ENCODE data around the gene TLR10. TPM values are rescaled to one million over a fixed set of nuclear protein-coding genes. Genes with fewer than 3 reads are reported as not detected.

TLR10 gene
- total and polyA plus RNA-seq, 5 donors from 2014 or later: 0.20 to 0.44 (median 0.31) TPM; not detected in 2

GRCh38 chr4:38751341-38752010 lies 31.3 kb downstream of the TLR10 start:
- Histone ChIP-seq H3K27ac (ENCODE audit: insufficient read depth, low read length, poor library complexity, severe bottlenecking) (no peak overlapping the region), H3K4me1 (ENCODE audit: control insufficient read depth, insufficient read depth, low read length, poor library complexity, severe bottlenecking) (peaks cover 4% of the 10 kb centered on the region), H3K4me3 (ENCODE audit: low read depth, low read length) (no peak overlapping the region), H3K27me3 (ENCODE audit: control insufficient read depth, insufficient read depth, low read length) (no peaks in the 10 kb centered on the region), H3K36me3 (ENCODE audit: control insufficient read depth, insufficient read depth, low read length) (no peaks in the 10 kb centered on the region), H3K9me3 (ENCODE audit: control insufficient read depth in 2 of 2, low read length in 2 of 2) (peaks cover 4 to 16% of the 10 kb centered on the region in 2 experiments)
- H3K27me3 Mint-ChIP-seq: peaks cover 11% of the 10 kb centered on the region
- H3K36me3 Mint-ChIP-seq: peaks cover 13% of the 10 kb centered on the region
- ATAC-seq (ENCODE audit: low read depth in 2 of 2) (no peak), DNase-seq (no peak)
- H3K9me3 Mint-ChIP-seq: peaks cover 0 to 18% (median 6%) of the 10 kb centered on the region in 7 donors
- no peak overlapping the region for H3K27ac Mint-ChIP-seq
- H3K4me1 Mint-ChIP-seq: peaks cover 0 to 6% (median 4%) of the 10 kb centered on the region in 4 donors
- no peak overlapping the region for H3K4me3 Mint-ChIP-seq

GRCh38 chr4:38749336-38749735 lies 33.5 kb downstream of the TLR10 start:
- H3K27ac ChIP-seq (ENCODE audit: insufficient read depth, low read length, poor library complexity, severe bottlenecking): no peak overlapping the region
- no peak overlapping the region for H3K27ac Mint-ChIP-seq
- H3K4me3 Mint-ChIP-seq: no peak overlapping the region
- H3K36me3 Mint-ChIP-seq: peaks cover 13% of the 10 kb centered on the region
- H3K27me3 Mint-ChIP-seq: peaks cover 15% of the 10 kb centered on the region
- peaks cover 0 to 6% (median 4%) of the 10 kb centered on the region in 4 donors for H3K4me1 Mint-ChIP-seq
- H3K9me3 ChIP-seq (ENCODE audit: control insufficient read depth in 2 of 2, low read length in 2 of 2): peaks cover 4 to 17% of the 10 kb centered on the region in 2 experiments
- H3K9me3 Mint-ChIP-seq: peaks cover 0 to 18% (median 6%) of the 10 kb centered on the region in 7 donors
- no peak for DNase-seq
- no peak overlapping the region for H3K4me3 ChIP-seq (ENCODE audit: low read depth, low read length)
- no peak for ATAC-seq (ENCODE audit: low read depth in 2 of 2)
- peaks cover 4% of the 10 kb centered on the region for H3K4me1 ChIP-seq (ENCODE audit: control insufficient read depth, insufficient read depth, low read length, poor library complexity, severe bottlenecking)
- no peaks in the 10 kb centered on the region for H3K27me3 ChIP-seq (ENCODE audit: control insufficient read depth, insufficient read depth, low read length)
- H3K36me3 ChIP-seq (ENCODE audit: control insufficient read depth, insufficient read depth, low read length): no peaks in the 10 kb centered on the region

DNA sequence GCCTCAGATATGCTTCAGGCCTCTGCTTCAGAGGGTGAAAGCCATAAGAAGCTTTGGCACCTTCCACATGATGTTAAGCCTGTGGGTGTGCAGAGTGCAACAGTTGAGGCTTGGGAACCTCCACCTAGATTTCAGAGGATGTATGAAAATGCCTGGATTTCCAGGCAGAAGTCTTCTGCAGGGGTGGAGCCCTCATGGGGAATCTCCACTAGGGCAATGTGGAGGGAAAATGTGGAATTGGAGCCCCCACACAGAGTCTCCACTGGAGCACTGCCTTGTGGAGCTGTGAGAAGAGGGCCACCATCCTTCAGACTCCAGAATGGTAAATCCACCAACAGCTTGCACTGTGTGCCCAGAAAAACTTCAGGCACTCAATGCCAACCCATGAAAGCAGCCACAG lies 35.2 kb downstream of the TLR10 start:
- H3K27me3 ChIP-seq (ENCODE audit: control insufficient read depth, insufficient read depth, low read length): peaks cover under 1% of the 10 kb centered on the region
- Mint-ChIP-seq H3K27ac (no peak overlapping the region), H3K4me3 (no peak overlapping the region), H3K27me3 (peaks cover 20% of the 10 kb centered on the region), H3K9me3 (peaks cover 0 to 18% (median 6%) of the 10 kb centered on the region in 7 donors), H3K36me3 (peaks cover 13% of the 10 kb centered on the region), H3K4me1 (peaks cover 0 to 6% (median 4%) of the 10 kb centered on the region in 4 donors)
- no peak overlapping the region for H3K4me3 ChIP-seq (ENCODE audit: low read depth, low read length)
- H3K9me3 ChIP-seq (ENCODE audit: control insufficient read depth in 2 of 2, low read length in 2 of 2): peaks cover 4 to 17% of the 10 kb centered on the region in 2 experiments
- H3K36me3 ChIP-seq (ENCODE audit: control insufficient read depth, insufficient read depth, low read length): no peaks in the 10 kb centered on the region
- no peak overlapping the region for H3K27ac ChIP-seq (ENCODE audit: insufficient read depth, low read length, poor library complexity, severe bottlenecking)
- peaks cover 4% of the 10 kb centered on the region for H3K4me1 ChIP-seq (ENCODE audit: control insufficient read depth, insufficient read depth, low read length, poor library complexity, severe bottlenecking)
- no peak for ATAC-seq (ENCODE audit: low read depth in 2 of 2)
- DNase-seq: no peak

- Histone ChIP-seq H3K27ac (ENCODE audit: insufficient read depth, low read length, poor library complexity, severe bottlenecking) (no peak overlapping the region), H3K9me3 (ENCODE audit: control insufficient read depth in 2 of 2, low read length in 2 of 2) (peaks cover 7 to 17% of the 10 kb centered on the region in 2 experiments), H3K4me1 (ENCODE audit: control insufficient read depth, insufficient read depth, low read length, poor library complexity, severe bottlenecking) (no peaks in the 10 kb centered on the region), H3K27me3 (ENCODE audit: control insufficient read depth, insufficient read depth, low read length) (peaks cover 6% of the 10 kb centered on the region), H3K4me3 (ENCODE audit: low read depth, low read length) (no peak overlapping the region), H3K36me3 (ENCODE audit: control insufficient read depth, insufficient read depth, low read length) (no peaks in the 10 kb centered on the region)
- peaks cover 0 to 18% (median 6%) of the 10 kb centered on the region in 7 donors for H3K9me3 Mint-ChIP-seq
- peaks cover 24% of the 10 kb centered on the region for H3K27me3 Mint-ChIP-seq
- no peaks in the 10 kb centered on the region for H3K4me1 Mint-ChIP-seq
- H3K4me3 Mint-ChIP-seq: no peak overlapping the region
- ATAC-seq (ENCODE audit: low read depth in 2 of 2) (no peak), DNase-seq (no peak)
- peaks cover 13% of the 10 kb centered on the region for H3K36me3 Mint-ChIP-seq
- H3K27ac Mint-ChIP-seq: no peak overlapping the region
Measured at GRCh38 chr4:38745881-38746280, 36.9 kb downstream of the TLR10 start.

DNA sequence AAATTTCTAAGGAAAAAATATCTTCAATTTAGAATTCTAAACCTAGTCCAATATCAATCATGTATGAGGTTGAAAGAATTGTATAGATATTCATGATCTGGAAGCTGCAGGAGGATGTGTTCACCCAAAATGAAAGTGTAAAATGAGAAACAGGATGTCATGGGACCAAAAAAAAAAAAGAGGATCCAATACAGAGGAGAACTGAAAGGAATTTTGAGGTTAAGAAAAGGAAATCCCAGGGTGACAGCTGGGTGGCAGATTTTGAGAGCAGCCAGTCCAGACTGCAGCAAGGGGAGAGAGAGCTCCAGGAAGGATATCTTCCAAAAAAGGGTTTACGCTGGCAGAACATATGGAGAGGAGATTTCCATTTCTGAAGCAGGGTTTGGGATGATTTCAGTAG lies 38.9 kb downstream of the TLR10 start:
- ATAC-seq (ENCODE audit: low read depth in 2 of 2): no peak
- no peak overlapping the region for H3K4me3 ChIP-seq (ENCODE audit: low read depth, low read length)
- no peaks in the 10 kb centered on the region for H3K4me1 ChIP-seq (ENCODE audit: control insufficient read depth, insufficient read depth, low read length, poor library complexity, severe bottlenecking)
- Mint-ChIP-seq H3K4me1 (no peaks in the 10 kb centered on the region), H3K27ac (no peak overlapping the region), H3K4me3 (no peak overlapping the region), H3K27me3 (peaks cover 24% of the 10 kb centered on the region), H3K36me3 (peaks cover 13% of the 10 kb centered on the region), H3K9me3 (peaks cover 0 to 16% (median 6%) of the 10 kb centered on the region in 7 donors)
- peaks cover 6% of the 10 kb centered on the region for H3K27me3 ChIP-seq (ENCODE audit: control insufficient read depth, insufficient read depth, low read length)
- no peaks in the 10 kb centered on the region for H3K36me3 ChIP-seq (ENCODE audit: control insufficient read depth, insufficient read depth, low read length)
- H3K27ac ChIP-seq (ENCODE audit: insufficient read depth, low read length, poor library complexity, severe bottlenecking): no peak overlapping the region
- DNase-seq: no peak
- H3K9me3 ChIP-seq (ENCODE audit: control insufficient read depth in 2 of 2, low read length in 2 of 2): peaks cover 7 to 17% of the 10 kb centered on the region in 2 experiments

GRCh38 chr4:38740303-38740702 lies 42.5 kb downstream of the TLR10 start:
- peaks cover 0 to 9% (median 0%) of the 10 kb centered on the region in 7 donors for H3K9me3 Mint-ChIP-seq
- no peak overlapping the region for H3K4me3 ChIP-seq (ENCODE audit: low read depth, low read length)
- no peaks in the 10 kb centered on the region for H3K4me1 Mint-ChIP-seq
- no peaks in the 10 kb centered on the region for H3K4me1 ChIP-seq (ENCODE audit: control insufficient read depth, insufficient read depth, low read length, poor library complexity, severe bottlenecking)
- H3K36me3 Mint-ChIP-seq: no peaks in the 10 kb centered on the region
- no peak overlapping the region for H3K4me3 Mint-ChIP-seq
- ATAC-seq (ENCODE audit: low read depth in 2 of 2) (no peak), DNase-seq (no peak)
- H3K27ac Mint-ChIP-seq: no peak overlapping the region
- H3K27me3 ChIP-seq (ENCODE audit: control insufficient read depth, insufficient read depth, low read length): peaks cover 6% of the 10 kb centered on the region
- H3K9me3 ChIP-seq (ENCODE audit: control insufficient read depth in 2 of 2, low read length in 2 of 2): peaks cover 0 to 3% of the 10 kb centered on the region in 2 experiments
- peaks cover 13% of the 10 kb centered on the region for H3K27me3 Mint-ChIP-seq
- no peaks in the 10 kb centered on the region for H3K36me3 ChIP-seq (ENCODE audit: control insufficient read depth, insufficient read depth, low read length)
- no peak overlapping the region for H3K27ac ChIP-seq (ENCODE audit: insufficient read depth, low read length, poor library complexity, severe bottlenecking)

DNA sequence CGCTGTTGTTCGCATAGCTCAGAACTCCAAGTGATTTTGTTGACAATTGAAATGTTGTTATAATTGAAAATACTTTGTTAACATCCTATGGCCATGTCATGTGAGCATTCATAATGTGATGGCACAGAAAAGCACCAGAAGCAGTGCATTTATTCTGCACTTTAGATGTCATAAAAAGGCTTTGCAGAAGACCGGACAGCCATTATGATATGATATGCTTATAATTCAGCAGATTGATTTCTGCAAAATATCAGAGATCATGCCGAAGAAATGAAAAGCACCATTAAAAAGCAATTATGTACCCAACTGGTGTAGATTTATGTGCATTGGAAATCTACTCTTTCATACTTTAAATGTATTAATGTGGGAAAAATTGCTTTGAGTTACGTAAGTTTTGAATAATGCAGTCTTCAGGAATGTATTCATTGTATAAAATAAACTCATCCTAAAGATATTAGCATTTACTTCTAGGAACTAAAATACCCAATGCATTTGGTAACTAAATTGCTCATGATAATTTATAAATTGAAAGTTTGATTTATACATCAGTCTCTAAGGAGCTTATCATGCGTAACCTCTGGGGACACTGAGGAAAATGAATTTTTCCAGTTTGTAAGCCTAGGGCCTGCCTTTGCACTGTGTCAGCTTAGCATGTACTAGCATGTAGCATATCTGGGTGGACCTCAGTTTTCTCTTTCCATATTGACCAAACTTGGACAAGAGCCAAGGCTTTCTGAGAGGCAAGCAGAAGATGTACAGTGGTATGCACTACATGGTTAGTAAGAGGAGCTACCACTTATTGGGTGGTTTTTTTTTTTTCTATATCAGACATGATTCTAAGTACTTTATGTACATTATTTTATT lies 43.6 kb downstream of the TLR10 start:
- H3K4me1 Mint-ChIP-seq: no peaks in the 10 kb centered on the region
- H3K9me3 Mint-ChIP-seq: peaks cover 0 to 9% (median 0%) of the 10 kb centered on the region in 7 donors
- no peak overlapping the region for H3K27ac ChIP-seq (ENCODE audit: insufficient read depth, low read length, poor library complexity, severe bottlenecking)

More for the DNA sequence above, 43.6 kb downstream of the TLR10 start:
- no peak for DNase-seq
- H3K4me1 ChIP-seq (ENCODE audit: control insufficient read depth, insufficient read depth, low read length, poor library complexity, severe bottlenecking): no peaks in the 10 kb centered on the region
- no peak overlapping the region for H3K4me3 ChIP-seq (ENCODE audit: low read depth, low read length)
- no peak overlapping the region for H3K4me3 Mint-ChIP-seq
- ATAC-seq (ENCODE audit: low read depth in 2 of 2): no peak
- peaks cover 0 to 3% of the 10 kb centered on the region in 2 experiments for H3K9me3 ChIP-seq (ENCODE audit: control insufficient read depth in 2 of 2, low read length in 2 of 2)
- H3K27ac Mint-ChIP-seq: no peak overlapping the region
- H3K36me3 ChIP-seq (ENCODE audit: control insufficient read depth, insufficient read depth, low read length): no peaks in the 10 kb centered on the region
- H3K27me3 ChIP-seq (ENCODE audit: control insufficient read depth, insufficient read depth, low read length): peaks cover 6% of the 10 kb centered on the region
- H3K36me3 Mint-ChIP-seq: no peaks in the 10 kb centered on the region
- peaks cover 7% of the 10 kb centered on the region for H3K27me3 Mint-ChIP-seq

All from CD4-positive, CD25-positive, alpha-beta regulatory T cell (primary cell).